Measurements from ENCODE around the gene FNIP2. TPM values are rescaled to one million over a fixed set of nuclear protein-coding genes. Genes with fewer than 3 reads are reported as not detected.

FNIP2 gene
- total RNA-seq, 6 experiments from 2014 or later: 14.1 to 22.2 (median 18.2) TPM

DNA sequence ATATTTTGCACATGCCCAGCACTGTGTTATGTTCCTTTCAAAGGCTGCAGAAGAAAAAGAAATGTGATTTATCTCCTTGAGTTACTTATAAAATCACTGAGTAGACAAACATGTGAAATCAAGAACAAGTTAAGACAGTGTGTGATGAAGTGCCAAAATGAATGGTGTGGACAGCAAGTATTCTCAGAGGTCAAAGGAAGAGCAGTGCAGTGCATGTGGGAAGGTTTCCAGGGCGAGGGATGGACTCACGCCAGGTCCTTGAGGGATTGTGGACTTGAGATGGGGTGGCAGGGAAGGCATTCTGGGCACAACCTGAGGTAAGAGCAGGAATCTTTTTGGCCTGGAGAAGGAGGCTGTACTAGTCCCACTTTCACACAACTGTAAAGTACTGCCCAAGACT is 115.5 kb downstream of the FNIP2 start:
- Mint-ChIP-seq H3K27me3 (ENCODE audit: insufficient read depth) (peaks cover 3% of the 10 kb centered on the region; the same call in 1 of the 2 replicates), H3K4me1 (ENCODE audit: low read depth) (peaks cover 13% of the 10 kb centered on the region), H3K36me3 (ENCODE audit: low read depth) (peaks cover 17% of the 10 kb centered on the region), H3K4me3 (no peak overlapping the region), H3K9me3 (no peaks in the 10 kb centered on the region), H3K27ac (no peak overlapping the region)
- DNase-seq: no peak
- TF ChIP-seq, protein P1, sequence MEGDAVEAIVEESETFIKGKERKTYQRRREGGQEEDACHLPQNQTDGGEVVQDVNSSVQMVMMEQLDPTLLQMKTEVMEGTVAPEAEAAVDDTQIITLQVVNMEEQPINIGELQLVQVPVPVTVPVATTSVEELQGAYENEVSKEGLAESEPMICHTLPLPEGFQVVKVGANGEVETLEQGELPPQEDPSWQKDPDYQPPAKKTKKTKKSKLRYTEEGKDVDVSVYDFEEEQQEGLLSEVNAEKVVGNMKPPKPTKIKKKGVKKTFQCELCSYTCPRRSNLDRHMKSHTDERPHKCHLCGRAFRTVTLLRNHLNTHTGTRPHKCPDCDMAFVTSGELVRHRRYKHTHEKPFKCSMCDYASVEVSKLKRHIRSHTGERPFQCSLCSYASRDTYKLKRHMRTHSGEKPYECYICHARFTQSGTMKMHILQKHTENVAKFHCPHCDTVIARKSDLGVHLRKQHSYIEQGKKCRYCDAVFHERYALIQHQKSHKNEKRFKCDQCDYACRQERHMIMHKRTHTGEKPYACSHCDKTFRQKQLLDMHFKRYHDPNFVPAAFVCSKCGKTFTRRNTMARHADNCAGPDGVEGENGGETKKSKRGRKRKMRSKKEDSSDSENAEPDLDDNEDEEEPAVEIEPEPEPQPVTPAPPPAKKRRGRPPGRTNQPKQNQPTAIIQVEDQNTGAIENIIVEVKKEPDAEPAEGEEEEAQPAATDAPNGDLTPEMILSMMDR (IDR thresholded peaks at IDR 0.05): no peak

DNA sequence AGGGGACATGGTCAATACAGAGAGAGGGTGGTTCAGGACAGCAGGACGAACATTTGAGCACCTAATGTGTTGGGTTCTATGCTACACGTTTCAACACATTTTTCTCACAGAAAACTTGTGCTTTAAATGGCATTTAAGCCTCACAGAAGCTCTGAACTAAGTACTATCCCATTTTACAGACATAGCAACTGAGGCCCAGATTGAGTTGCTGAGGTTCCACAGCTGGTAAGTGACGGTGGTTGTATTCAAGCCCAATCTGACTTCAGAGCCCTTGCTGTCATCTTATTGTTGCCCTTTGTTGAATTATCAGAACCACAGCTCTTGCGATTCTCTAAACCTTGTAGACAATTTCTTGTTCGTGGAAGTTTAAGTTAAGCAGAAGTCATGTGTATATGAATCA is 116.7 kb downstream of the FNIP2 start:
- H3K36me3 Mint-ChIP-seq (ENCODE audit: low read depth): peaks cover 12% of the 10 kb centered on the region; the same call in 1 of the 2 replicates
- DNase-seq: no peak
- H3K9me3 Mint-ChIP-seq: no peaks in the 10 kb centered on the region
- peaks cover 13% of the 10 kb centered on the region for H3K4me1 Mint-ChIP-seq (ENCODE audit: low read depth)
- H3K27me3 Mint-ChIP-seq (ENCODE audit: insufficient read depth): peaks cover 3% of the 10 kb centered on the region; the same call in 1 of the 2 replicates
- TF ChIP-seq, protein P1 (IDR thresholded peaks at IDR 0.05): no peak
- no peak overlapping the region for H3K4me3 Mint-ChIP-seq
- no peak overlapping the region for H3K27ac Mint-ChIP-seq

DNA sequence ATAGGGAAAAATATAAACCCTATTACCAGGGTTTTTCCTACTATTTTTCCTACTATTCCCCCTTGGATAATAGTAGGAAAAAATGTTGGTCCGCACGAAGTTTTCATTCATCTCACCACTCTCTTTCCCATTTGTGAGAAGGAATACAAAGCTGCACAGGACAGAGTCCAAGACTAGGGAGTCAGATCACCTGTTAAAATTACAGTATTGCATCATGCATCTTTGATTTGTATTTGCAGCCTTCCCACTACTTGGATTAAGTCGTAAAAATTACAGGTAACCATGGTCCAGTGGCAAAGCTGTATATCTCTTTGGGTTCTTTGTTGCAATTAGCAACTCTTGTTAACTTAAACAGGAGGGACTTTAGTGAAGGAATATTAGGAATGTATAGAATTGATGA is 121.5 kb downstream of the FNIP2 start:
- H3K36me3 Mint-ChIP-seq (ENCODE audit: low read depth): 0 out of 2 replicates have a peak, but pooled peaks cover 5% of the 10 kb centered on the region
- TF ChIP-seq, protein P1 (IDR thresholded peaks at IDR 0.05): no peak
- H3K4me3 Mint-ChIP-seq: no peak overlapping the region
- no peak for DNase-seq
- no peaks in the 10 kb centered on the region for H3K9me3 Mint-ChIP-seq
- H3K27me3 Mint-ChIP-seq (ENCODE audit: insufficient read depth): peaks cover 3% of the 10 kb centered on the region; the same call in 1 of the 2 replicates
- peaks cover 7% of the 10 kb centered on the region; the same call in 1 of the 2 replicates for H3K4me1 Mint-ChIP-seq (ENCODE audit: low read depth)
- no peak overlapping the region for H3K27ac Mint-ChIP-seq

DNA sequence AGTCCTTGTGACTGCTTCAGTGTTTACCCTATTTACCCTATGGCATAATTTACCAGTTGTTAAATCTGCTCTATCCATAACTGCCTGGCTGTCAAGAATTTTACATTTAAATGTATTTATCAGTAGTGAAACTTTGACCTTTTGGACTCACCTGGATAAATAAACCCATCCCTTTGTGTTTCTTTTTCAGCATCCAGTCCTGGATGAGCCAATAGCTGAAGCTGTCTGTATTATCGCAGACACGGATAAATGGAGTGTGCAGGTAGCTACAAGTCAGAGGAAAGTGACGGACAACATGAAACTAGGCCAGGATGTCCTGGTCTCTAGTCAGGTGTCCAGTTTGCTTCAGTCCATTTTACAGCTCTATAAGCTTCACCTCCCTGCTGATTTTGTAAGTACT is 122.4 kb downstream of the FNIP2 start:
- Mint-ChIP-seq H3K27me3 (ENCODE audit: insufficient read depth) (peaks cover 2% of the 10 kb centered on the region; the same call in 1 of the 2 replicates), H3K4me3 (no peak overlapping the region), H3K4me1 (ENCODE audit: low read depth) (peaks cover 15% of the 10 kb centered on the region), H3K9me3 (no peaks in the 10 kb centered on the region), H3K36me3 (ENCODE audit: low read depth) (0 out of 2 replicates have a peak, but pooled peaks cover 10% of the 10 kb centered on the region), H3K27ac (no peak overlapping the region)
- TF ChIP-seq, protein P1 (IDR thresholded peaks at IDR 0.05): no peak
- DNase-seq: no peak

DNA sequence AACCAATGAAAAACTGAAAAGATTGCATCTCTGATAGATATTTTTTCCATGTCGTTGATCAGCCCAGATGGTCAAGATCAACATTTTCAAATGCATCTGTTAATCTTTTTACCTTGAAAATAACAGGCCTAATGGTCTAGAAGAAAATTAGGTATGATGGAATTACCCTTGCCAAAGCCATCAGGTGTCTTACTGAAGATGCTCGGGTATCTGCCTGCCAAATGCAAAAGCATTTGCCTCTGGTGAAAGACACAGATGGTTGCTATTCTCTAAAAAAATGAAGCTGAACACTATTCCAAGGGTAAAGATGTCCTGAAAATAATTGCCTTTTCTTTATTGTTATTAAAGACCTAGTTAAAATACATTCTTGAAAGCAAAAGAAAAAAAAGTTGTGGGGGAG is 126.0 kb downstream of the FNIP2 start:
- TF ChIP-seq, protein P1 (IDR thresholded peaks at IDR 0.05): no peak
- Mint-ChIP-seq H3K4me1 (ENCODE audit: low read depth) (peaks cover 10% of the 10 kb centered on the region), H3K27me3 (ENCODE audit: insufficient read depth) (peaks cover 3% of the 10 kb centered on the region; the same call in 1 of the 2 replicates), H3K36me3 (ENCODE audit: low read depth) (peaks cover 29% of the 10 kb centered on the region), H3K4me3 (no peak overlapping the region), H3K27ac (no peak overlapping the region), H3K9me3 (no peaks in the 10 kb centered on the region)
- no peak for DNase-seq
